ENCODE measurements around the gene LMNB1.

Gene LMNB1

DNA sequence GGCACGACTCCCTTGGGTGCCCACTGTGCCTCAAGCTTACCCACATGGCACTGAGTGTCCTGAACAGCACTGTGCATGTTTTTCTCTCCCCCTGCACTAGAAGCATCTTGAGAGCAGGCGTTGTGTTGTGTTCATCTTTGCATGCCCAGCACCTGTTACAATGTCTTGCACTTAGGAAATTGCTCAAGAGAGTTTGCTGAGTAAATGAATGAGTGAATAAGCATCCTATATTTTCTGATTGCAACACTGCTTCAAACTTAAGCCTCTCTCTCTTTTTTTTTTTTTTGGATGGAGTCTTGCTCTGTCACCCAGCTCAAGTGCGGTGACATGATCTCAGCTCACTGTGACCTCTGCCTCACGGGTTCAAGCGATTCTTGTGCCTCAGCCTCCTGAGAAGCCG lies 94.5 kb downstream of the LMNB1 start:
- H3K4me3 ChIP-seq, result no peak overlapping the region
- TF ChIP-seq, protein P1, sequence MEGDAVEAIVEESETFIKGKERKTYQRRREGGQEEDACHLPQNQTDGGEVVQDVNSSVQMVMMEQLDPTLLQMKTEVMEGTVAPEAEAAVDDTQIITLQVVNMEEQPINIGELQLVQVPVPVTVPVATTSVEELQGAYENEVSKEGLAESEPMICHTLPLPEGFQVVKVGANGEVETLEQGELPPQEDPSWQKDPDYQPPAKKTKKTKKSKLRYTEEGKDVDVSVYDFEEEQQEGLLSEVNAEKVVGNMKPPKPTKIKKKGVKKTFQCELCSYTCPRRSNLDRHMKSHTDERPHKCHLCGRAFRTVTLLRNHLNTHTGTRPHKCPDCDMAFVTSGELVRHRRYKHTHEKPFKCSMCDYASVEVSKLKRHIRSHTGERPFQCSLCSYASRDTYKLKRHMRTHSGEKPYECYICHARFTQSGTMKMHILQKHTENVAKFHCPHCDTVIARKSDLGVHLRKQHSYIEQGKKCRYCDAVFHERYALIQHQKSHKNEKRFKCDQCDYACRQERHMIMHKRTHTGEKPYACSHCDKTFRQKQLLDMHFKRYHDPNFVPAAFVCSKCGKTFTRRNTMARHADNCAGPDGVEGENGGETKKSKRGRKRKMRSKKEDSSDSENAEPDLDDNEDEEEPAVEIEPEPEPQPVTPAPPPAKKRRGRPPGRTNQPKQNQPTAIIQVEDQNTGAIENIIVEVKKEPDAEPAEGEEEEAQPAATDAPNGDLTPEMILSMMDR (IDR thresholded peaks at IDR 0.05), result no peak
- no peak for DNase-seq (ENCODE audit: low spot score)
- no peak overlapping the region for H3K27ac ChIP-seq

DNA sequence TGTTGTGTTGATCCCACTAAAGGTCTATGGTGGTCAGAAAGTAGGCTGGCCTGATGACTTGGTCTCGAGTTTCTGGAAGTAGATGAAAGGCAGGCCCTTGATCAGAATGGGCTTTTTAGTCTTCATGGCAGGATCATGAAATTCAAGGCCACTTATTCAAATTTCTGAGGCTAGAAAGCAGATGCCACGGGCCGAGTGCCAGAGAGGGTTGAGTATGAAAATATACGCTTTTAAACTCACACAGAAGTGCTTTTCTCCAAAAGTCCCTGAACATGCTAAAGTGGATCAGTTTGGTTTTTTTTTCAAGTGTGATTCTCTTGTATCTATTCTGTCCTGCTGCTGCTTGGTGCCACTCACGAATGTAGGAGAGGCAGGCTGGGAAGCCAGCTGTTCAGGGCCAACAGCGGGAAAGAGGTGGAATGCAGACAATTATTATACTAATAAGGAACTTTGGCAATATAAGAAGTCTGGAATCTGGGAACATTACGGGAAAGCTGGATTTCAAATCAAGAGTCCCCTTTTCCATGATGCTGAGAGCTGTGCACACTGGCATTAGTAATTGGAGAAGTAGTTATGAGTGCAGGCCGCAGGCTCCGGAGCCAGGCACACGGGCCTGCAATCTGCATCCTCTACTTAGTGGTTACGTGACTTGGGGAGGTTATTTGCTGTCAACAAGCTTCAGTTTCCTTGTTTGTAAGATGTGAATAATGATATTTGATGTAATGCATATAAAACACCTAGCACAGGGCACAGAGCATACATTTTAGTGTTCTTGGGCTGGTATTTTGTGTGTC lies 95.8 kb downstream of the LMNB1 start:
- Histone ChIP-seq H3K27ac (no peak overlapping the region), H3K4me3 (no peak overlapping the region)
- DNase-seq (ENCODE audit: low spot score), result no peak
- TF ChIP-seq, protein P1 (IDR thresholded peaks at IDR 0.05), result no peak

DNA sequence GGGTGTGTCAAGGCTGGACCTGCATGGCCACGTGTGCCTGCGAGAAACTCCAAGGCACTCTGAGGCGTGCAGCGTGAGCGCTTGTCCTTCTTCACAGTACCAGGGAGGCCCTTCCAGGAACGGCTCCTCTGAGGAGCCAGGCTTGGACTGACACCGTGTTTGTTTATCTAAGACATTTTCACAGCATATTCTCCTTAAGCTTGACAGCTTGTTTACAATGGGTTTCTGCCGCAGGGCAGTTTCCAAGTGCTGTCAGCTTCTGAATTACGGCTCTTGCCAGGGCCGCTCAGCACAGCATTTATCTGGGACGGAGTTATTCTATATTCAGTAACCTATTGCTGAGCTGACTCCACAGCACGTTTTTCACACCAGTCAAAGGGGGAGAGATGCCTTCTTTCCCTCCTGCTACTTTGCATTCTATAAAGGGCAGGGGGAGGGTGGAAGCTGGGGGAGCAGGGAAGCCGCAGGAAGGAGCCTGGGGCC lies 98.4 kb downstream of the LMNB1 start:
- Histone ChIP-seq H3K27ac (no peak overlapping the region), H3K4me3 (no peak overlapping the region)
- TF ChIP-seq, protein P1 (IDR thresholded peaks at IDR 0.05), result no peak
- DNase-seq (ENCODE audit: low spot score), result no peak

DNA sequence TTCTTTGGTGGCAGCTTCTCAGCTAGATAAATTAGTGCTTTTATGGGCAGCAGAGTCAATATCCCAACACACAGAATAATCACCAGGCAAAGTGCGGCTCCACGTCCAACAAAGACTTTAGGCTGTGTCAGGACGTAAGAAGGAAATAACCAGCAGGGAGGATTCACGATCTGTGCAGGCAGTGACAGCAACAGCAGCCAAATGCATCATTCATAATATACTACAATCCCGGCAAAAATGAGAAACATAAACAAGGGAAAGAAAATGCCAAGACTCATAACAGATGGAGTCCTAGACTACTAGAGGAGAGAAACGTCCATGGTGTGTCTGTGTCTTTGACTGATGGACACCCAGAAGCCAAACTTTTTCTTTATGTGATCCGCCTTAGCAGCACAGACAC lies 100.7 kb downstream of the LMNB1 start:
- H3K27ac ChIP-seq, result no peak overlapping the region
- no peak overlapping the region for H3K4me3 ChIP-seq

DNA sequence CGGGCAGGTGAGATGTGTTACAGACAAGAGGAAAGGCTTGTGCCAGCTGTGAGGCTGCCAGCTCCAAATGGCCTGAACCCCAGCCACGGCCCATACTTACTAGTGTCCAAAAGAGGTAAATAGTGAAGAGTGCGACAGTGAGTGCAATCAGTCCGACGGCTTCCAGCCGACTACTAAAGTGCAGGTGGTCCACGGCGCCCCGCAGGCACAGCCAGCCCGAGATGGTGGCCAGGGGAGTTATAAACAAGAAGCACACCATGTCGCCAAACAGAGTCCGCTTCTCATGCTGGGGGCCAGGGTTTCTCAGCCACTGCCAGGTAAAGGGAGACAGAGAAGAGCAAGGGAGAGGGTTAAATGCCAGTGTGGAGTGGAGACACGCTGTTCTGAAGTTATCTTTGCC lies 101.1 kb downstream of the LMNB1 start:
- no peak overlapping the region for H3K4me3 ChIP-seq
- DNase-seq (ENCODE audit: low spot score), result no peak
- no peak overlapping the region for H3K27ac ChIP-seq
- TF ChIP-seq, protein P1 (IDR thresholded peaks at IDR 0.05), result no peak

More for the DNA sequence above, 100.7 kb downstream of the LMNB1 start:
- DNase-seq (ENCODE audit: low spot score), result no peak
- TF ChIP-seq, protein P1 (IDR thresholded peaks at IDR 0.05), result no peak

DNA sequence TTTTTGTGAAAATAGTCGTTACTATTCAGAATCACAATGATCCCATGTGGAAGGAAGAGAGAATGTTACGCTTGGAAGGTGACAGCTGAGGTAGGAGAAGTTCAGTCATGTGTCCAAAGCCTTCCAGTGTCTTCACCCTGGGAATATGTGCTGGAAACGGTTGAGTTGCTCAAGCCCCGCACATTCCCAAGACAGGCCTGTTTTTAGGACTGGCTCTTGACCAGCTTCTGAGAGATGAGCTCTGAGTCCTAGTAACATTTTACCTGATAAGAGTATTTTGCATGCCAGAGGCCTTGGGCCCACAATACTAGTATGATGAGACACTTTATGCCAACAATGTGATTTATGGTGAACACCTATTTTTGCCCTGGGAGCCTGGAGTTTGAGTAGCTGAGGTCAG lies 101.7 kb downstream of the LMNB1 start:
- no peak for DNase-seq (ENCODE audit: low spot score)
- Histone ChIP-seq H3K4me3 (no peak overlapping the region), H3K27ac (no peak overlapping the region)
- TF ChIP-seq, protein P1 (IDR thresholded peaks at IDR 0.05), result no peak

Data from coronary artery (tissue), 2 donors.